Measurements from ENCODE around the gene ZNF91. TPM values are rescaled to one million over a fixed set of nuclear protein-coding genes. Genes with fewer than 3 reads are reported as not detected.
"Not testable (repeated sequence)": the region's sequence is repeated elsewhere in the genome, so short reads cannot be mapped to it uniquely, and the experiment has no call there.

The ZNF91 gene
- total RNA-seq, 1 donor from 2014 or later: 38.5 TPM

DNA sequence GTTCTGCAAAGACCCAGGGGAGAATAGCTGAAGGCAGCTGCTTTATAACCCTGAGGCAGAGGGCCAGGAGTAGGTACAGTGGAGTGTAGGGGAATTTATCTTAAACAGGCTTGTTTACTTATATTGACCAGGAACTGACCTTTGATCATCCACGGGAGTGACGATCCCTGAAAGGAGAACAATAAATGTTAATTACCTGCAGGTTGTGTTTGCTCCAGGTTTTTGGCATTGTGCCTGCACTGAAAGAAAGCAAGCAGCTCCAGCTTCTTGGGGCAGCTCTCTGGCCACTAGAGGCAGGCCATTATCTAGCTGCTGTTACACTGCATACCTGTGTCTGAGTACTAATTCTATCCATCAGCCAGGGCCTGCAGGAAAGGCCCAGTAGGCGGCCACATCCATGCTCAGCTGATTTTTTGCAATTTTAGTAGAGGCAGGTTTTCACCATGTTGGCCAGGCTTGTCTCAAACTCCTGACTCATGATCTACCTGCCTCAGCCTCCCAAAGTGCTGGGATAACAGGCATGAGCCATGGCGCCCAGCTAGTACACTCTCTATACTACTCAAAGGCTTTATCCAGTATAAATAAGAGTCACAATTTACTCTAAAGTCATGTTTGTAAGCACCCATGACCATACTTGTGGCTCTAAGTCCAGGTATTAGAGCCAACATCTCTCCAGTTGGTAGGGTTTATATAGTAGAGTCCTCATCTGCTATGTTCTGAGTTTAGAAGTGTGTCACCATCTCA is 8.5 kb upstream of the ZNF91 start:
- H3K36me3 ChIP-seq (ENCODE audit: control insufficient read depth, insufficient read depth, low read length): no peaks in the 10 kb centered on the region
- H3K4me3 ChIP-seq (ENCODE audit: low read depth, low read length): no peak overlapping the region
- no peaks in the 10 kb centered on the region for H3K27me3 ChIP-seq (ENCODE audit: control insufficient read depth, insufficient read depth, low read length)
- TF ChIP-seq, protein P1, sequence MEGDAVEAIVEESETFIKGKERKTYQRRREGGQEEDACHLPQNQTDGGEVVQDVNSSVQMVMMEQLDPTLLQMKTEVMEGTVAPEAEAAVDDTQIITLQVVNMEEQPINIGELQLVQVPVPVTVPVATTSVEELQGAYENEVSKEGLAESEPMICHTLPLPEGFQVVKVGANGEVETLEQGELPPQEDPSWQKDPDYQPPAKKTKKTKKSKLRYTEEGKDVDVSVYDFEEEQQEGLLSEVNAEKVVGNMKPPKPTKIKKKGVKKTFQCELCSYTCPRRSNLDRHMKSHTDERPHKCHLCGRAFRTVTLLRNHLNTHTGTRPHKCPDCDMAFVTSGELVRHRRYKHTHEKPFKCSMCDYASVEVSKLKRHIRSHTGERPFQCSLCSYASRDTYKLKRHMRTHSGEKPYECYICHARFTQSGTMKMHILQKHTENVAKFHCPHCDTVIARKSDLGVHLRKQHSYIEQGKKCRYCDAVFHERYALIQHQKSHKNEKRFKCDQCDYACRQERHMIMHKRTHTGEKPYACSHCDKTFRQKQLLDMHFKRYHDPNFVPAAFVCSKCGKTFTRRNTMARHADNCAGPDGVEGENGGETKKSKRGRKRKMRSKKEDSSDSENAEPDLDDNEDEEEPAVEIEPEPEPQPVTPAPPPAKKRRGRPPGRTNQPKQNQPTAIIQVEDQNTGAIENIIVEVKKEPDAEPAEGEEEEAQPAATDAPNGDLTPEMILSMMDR (IDR thresholded peaks at IDR 0.05; ENCODE audit: insufficient read depth, low read length, poor library complexity, severe bottlenecking): no peak
- no peak for DNase-seq (ENCODE audit: low read depth)

DNA sequence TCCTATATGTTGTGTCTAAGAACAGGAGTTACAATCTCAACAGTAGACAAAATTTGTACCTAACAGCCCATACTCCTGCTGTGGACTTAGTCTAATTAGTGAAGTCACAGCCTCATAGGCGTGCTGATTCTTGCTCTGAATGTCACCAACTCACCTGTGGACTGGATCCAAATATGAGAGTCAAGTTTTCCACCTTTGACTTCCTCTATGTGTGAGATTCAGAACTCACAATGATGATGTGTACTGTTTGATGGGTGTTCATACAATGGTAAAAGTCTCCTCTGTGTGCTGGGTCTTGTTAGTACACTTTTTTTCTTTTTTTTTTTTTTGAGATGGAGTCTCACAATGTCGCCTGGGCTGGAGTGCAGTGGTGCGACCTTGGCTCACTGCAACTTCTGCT is 7.8 kb upstream of the ZNF91 start:
- TF ChIP-seq, protein P1 (IDR thresholded peaks at IDR 0.05; ENCODE audit: insufficient read depth, low read length, poor library complexity, severe bottlenecking): no peak
- no peak for DNase-seq (ENCODE audit: low read depth)
- Histone ChIP-seq H3K4me3 (ENCODE audit: low read depth, low read length) (no peak overlapping the region), H3K36me3 (ENCODE audit: control insufficient read depth, insufficient read depth, low read length) (no peaks in the 10 kb centered on the region), H3K27me3 (ENCODE audit: control insufficient read depth, insufficient read depth, low read length) (no peaks in the 10 kb centered on the region)

- Histone ChIP-seq H3K27me3 (ENCODE audit: control insufficient read depth, insufficient read depth, low read length) (no peaks in the 10 kb centered on the region), H3K4me3 (ENCODE audit: low read depth, low read length) (no peak overlapping the region), H3K36me3 (ENCODE audit: control insufficient read depth, insufficient read depth, low read length) (no peaks in the 10 kb centered on the region)
- TF ChIP-seq, protein P1 (IDR thresholded peaks at IDR 0.05; ENCODE audit: insufficient read depth, low read length, poor library complexity, severe bottlenecking): no peak
- DNase-seq (ENCODE audit: low read depth): no peak
These were observed 7.1 kb upstream of the ZNF91 start for GRCh38 chr19:23402388-23402787.

DNA sequence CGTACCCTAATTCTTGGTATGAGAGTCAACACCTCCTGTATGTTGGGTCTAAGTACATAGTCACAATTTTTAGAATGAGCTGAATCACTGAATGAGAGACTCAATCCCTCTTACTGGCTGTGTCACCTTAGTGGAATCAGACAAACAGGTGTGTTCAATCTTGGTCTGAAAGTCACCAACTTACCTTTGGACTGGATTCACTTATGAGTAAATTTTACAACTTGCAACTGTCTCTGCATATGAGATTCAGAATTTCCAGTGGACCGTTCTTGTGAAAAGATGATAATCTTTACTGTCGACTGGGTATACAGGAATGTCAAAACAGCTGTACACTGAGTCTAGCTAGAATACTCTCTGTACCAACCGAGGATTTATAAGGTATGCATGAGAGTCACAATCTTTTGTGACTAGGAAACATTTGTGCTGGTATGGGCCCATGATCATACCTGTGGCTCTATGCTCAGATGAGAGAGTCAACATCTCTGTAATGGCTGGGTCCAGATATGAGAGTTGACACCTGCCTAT is 5.9 kb upstream of the ZNF91 start:
- Histone ChIP-seq H3K27me3 (ENCODE audit: control insufficient read depth, insufficient read depth, low read length) (no peaks in the 10 kb centered on the region), H3K4me3 (ENCODE audit: low read depth, low read length) (no peak overlapping the region), H3K36me3 (ENCODE audit: control insufficient read depth, insufficient read depth, low read length) (no peaks in the 10 kb centered on the region)
- TF ChIP-seq, protein P1 (IDR thresholded peaks at IDR 0.05; ENCODE audit: insufficient read depth, low read length, poor library complexity, severe bottlenecking): no peak
- no peak for DNase-seq (ENCODE audit: low read depth)

GRCh38 chr19:23399443-23399842 is 4.2 kb upstream of the ZNF91 start:
- no peak for DNase-seq (ENCODE audit: low read depth)
- H3K36me3 ChIP-seq (ENCODE audit: control insufficient read depth, insufficient read depth, low read length): no peaks in the 10 kb centered on the region
- H3K27me3 ChIP-seq (ENCODE audit: control insufficient read depth, insufficient read depth, low read length): no peaks in the 10 kb centered on the region
- no peak overlapping the region for H3K4me3 ChIP-seq (ENCODE audit: low read depth, low read length)
- TF ChIP-seq, protein P1 (IDR thresholded peaks at IDR 0.05; ENCODE audit: insufficient read depth, low read length, poor library complexity, severe bottlenecking): no peak

- not testable (repeated sequence) for DNase-seq (ENCODE audit: low read depth); H3K27me3 ChIP-seq (ENCODE audit: control insufficient read depth, insufficient read depth, low read length); H3K4me3 ChIP-seq (ENCODE audit: low read depth, low read length); H3K36me3 ChIP-seq (ENCODE audit: control insufficient read depth, insufficient read depth, low read length)
These were observed 449 bp upstream of the ZNF91 start for GRCh38 chr19:23395722-23396117.

Data from kidney epithelial cell (primary cell).